HepG2 (cell line): Measurements from ENCODE around the gene FFAR1. TPM values are rescaled to one million over a fixed set of nuclear protein-coding genes. Genes with fewer than 3 reads are reported as not detected.

ENCODE experiments used
- ATAC-seq: fragments of 200-7000 bp; cut with Tn5 transposase; 3 replicates; pipeline ENCODE4 v1.9.1; 2020; ENCODE audit warnings: mild to moderate bottlenecking, moderate library complexity
- BruUV-seq: library from RNA; stranded (reverse); fragments of 400-500 nt; replicated peaks from 2 replicates; lab custom pipeline; 2021; lab: Mats Ljungman, UMichigan
- CTCF ChIA-PET: fragments of 300-600 bp; formaldehyde crosslinking; extraction: SDS; loops from one replicate; lab custom pipeline; 2021; ENCODE audit warnings: low total read pairs, inconsistent platforms, low intra/inter-chr PET ratio; lab: Yijun Ruan, JAX
- POLR2A ChIA-PET: fragments of 350-600 bp; sonication (Branson Sonifier 250); formaldehyde crosslinking; loops from one replicate; lab custom pipeline; 2020; ENCODE audit warnings: antibody characterized with exemption, inconsistent platforms; lab: Yijun Ruan, JAX
- DNase-seq: peaks from one replicate; pipeline ENCODE4 v3.0.0-alpha.2; 2015; ENCODE audit warnings: low spot score
- FAIRE-seq: peaks from 3 replicates; lab custom pipeline; 2011; peaks lifted over from hg19 to GRCh38; lab: Jason Lieb, UNC
- H2AFZ ChIP-seq: one replicate; pipeline ENCODE4 v1.6.1; 2011; ENCODE audit warnings: low read length, inconsistent platforms
- H3K27ac ChIP-seq: fragments of 300-600 bp; 3 replicates; pipeline ENCODE4 v1.8.0; 2011; ENCODE audit warnings: mixed run types, mild to moderate bottlenecking, mixed read lengths, low read length, inconsistent platforms; ENCODE audit not compliant: insufficient read depth; ENCODE audit errors: extremely low read length
- H3K27me3 ChIP-seq, 2 experiments: fragments of 200-600 bp in 1 of 2; 2 replicates in 1 of 2; 3 replicates in 1 of 2; pipeline versions ENCODE4 v1.6.0 to v1.8.0; 2011; ENCODE audit warnings: low read length in 2 of 2, mild to moderate bottlenecking in 2 of 2, moderate library complexity in 2 of 2, inconsistent platforms in 1 of 2; ENCODE audit not compliant: insufficient read depth in 2 of 2, control insufficient read depth in 1 of 2
- H3K36me3 ChIP-seq, 2 experiments: fragments of 200-600 bp in 1 of 2; replicated peaks in 1 of 2; 2 replicates in 1 of 2; 3 replicates in 1 of 2; pipeline versions ENCODE4 v1.5.1 to v1.8.0; 2011; ENCODE audit warnings: low read length in 2 of 2, inconsistent platforms in 1 of 2; ENCODE audit not compliant: insufficient read depth in 2 of 2, control insufficient read depth in 1 of 2
- H3K4me1 ChIP-seq: 2 replicates; pipeline ENCODE4 v1.5.1; 2012; ENCODE audit warnings: low read length, inconsistent platforms; ENCODE audit not compliant: insufficient read depth
- H3K4me2 ChIP-seq: 2 replicates; pipeline ENCODE4 v1.6.0; 2011; ENCODE audit warnings: low read depth, low read length, inconsistent platforms
- H3K4me3 ChIP-seq, 3 experiments: fragments of 200-600 bp in 1 of 3; sonication (generic), shearing (Covaris generic) in 1 of 3; replicated peaks in 1 of 3; 2 replicates each; pipeline ENCODE4 v1.5.1; 2011 to 2016; ENCODE audit warnings: low read length in 3 of 3, inconsistent platforms in 2 of 3, low read depth in 2 of 3, mild to moderate bottlenecking in 2 of 3, control low read depth in 1 of 3, mixed read lengths in 1 of 3; ENCODE audit not compliant: insufficient read depth in 1 of 3
- H3K79me2 ChIP-seq: one replicate; pipeline ENCODE4 v1.6.1; 2011; ENCODE audit warnings: low read length, inconsistent platforms; ENCODE audit not compliant: insufficient read depth
- H3K9ac ChIP-seq: 2 replicates; pipeline ENCODE4 v1.6.0; 2011; ENCODE audit warnings: mild to moderate bottlenecking, low read depth, low read length, inconsistent platforms; ENCODE audit not compliant: insufficient read depth
- H3K9me3 ChIP-seq: 2 replicates; pipeline ENCODE4 v1.5.1; 2012; ENCODE audit warnings: mild to moderate bottlenecking, low read length
- H4K20me1 ChIP-seq: 2 replicates; pipeline ENCODE4 v1.6.0; 2011; ENCODE audit warnings: inconsistent platforms, mild to moderate bottlenecking, low read length, moderate library complexity; ENCODE audit not compliant: insufficient read depth
- ATAD3A ChIP-seq: sonication (generic); formaldehyde crosslinking; IDR thresholded peaks from 2 replicates; pipeline ENCODE4 v1.4.0; 2020; ENCODE audit warnings: missing genetic modification reagents
- ATF7 ChIP-seq, 2 experiments: fragments of 450-650 bp in 1 of 2; sonication (generic) in 1 of 2; formaldehyde crosslinking in 1 of 2; IDR thresholded peaks; 2 replicates each; pipeline versions ENCODE4 v1.4.0 to v1.6.1; 2016 to 2020; ENCODE audit warnings: antibody characterized with exemption in 1 of 2, mild to moderate bottlenecking in 1 of 2, missing genetic modification reagents in 1 of 2
- HNF1B ChIP-seq: sonication (generic); formaldehyde crosslinking; IDR thresholded peaks from 2 replicates; pipeline ENCODE4 v1.5.1; 2020; ENCODE audit warnings: mild to moderate bottlenecking, moderate library complexity, missing genetic modification reagents
- NAIF1 ChIP-seq: sonication (generic); formaldehyde crosslinking; IDR thresholded peaks from 2 replicates; pipeline ENCODE4 v1.5.0; 2020; ENCODE audit warnings: mild to moderate bottlenecking, missing genetic modification reagents, borderline replicate concordance
- NCOA5 ChIP-seq: sonication (generic); formaldehyde crosslinking; IDR thresholded peaks from 2 replicates; pipeline ENCODE4 v1.4.0; 2020; ENCODE audit warnings: missing genetic modification reagents
- NR2C2 ChIP-seq: sonication (generic); formaldehyde crosslinking; IDR thresholded peaks from 2 replicates; pipeline ENCODE4 v1.4.0; 2020; ENCODE audit warnings: missing genetic modification reagents, mild to moderate bottlenecking, moderate library complexity, borderline replicate concordance
- USF2 ChIP-seq, 2 experiments: sonication (generic) in 1 of 2; formaldehyde crosslinking in 1 of 2; IDR thresholded peaks; 2 replicates each; pipeline versions ENCODE4 v1.5.1 to v1.6.1; 2011 to 2020; ENCODE audit warnings: borderline replicate concordance in 1 of 2, low read depth in 1 of 2, low read length in 1 of 2, mild to moderate bottlenecking in 1 of 2, missing genetic modification reagents in 1 of 2, moderate library complexity in 1 of 2
- ZFP41 ChIP-seq: sonication (generic); formaldehyde crosslinking; IDR thresholded peaks from 2 replicates; pipeline ENCODE4 v1.4.0; 2020; ENCODE audit warnings: mild to moderate bottlenecking, missing genetic modification reagents, borderline replicate concordance
- ZFP82 ChIP-seq: sonication (generic); formaldehyde crosslinking; IDR thresholded peaks from 2 replicates; pipeline ENCODE4 v1.5.1; 2020; ENCODE audit warnings: mild to moderate bottlenecking, missing genetic modification reagents, borderline replicate concordance
- ZNF138 ChIP-seq: sonication (generic); formaldehyde crosslinking; IDR thresholded peaks from 2 replicates; pipeline ENCODE4 v1.5.0; 2020; ENCODE audit warnings: mild to moderate bottlenecking, low read depth, missing genetic modification reagents
- ZNF207 ChIP-seq: fragments of 450-650 bp; IDR thresholded peaks from 2 replicates; pipeline ENCODE4 v1.6.1; 2016; ENCODE audit warnings: antibody characterized with exemption, borderline replicate concordance
- ZNF543 ChIP-seq: sonication (generic); formaldehyde crosslinking; IDR thresholded peaks from 2 replicates; pipeline ENCODE4 v1.4.0; 2020; ENCODE audit warnings: mild to moderate bottlenecking, missing genetic modification reagents
- ZNF737 ChIP-seq: sonication (generic); formaldehyde crosslinking; IDR thresholded peaks from 2 replicates; pipeline ENCODE4 v1.5.0; 2020; ENCODE audit warnings: missing genetic modification reagents, mild to moderate bottlenecking, borderline replicate concordance
- ZNF768 ChIP-seq: sonication (generic); formaldehyde crosslinking; IDR thresholded peaks from 2 replicates; pipeline ENCODE4 v1.4.0; 2020; ENCODE audit warnings: missing genetic modification reagents
- ZNF775 ChIP-seq: sonication (generic); formaldehyde crosslinking; IDR thresholded peaks from 2 replicates; pipeline ENCODE4 v1.4.0; 2020; ENCODE audit warnings: missing genetic modification reagents, mild to moderate bottlenecking, moderate library complexity, borderline replicate concordance
- WGBS: methylation state at CpG from one replicate; pipeline ENCODE4 v1.1.6; 2017; ENCODE audit warnings: low lambda C conversion rate; 5-methylcytosine and 5-hydroxymethylcytosine counted together
- in situ Hi-C: cut with HindIII; loops from 2 replicates; pipeline ENCODE4 v1.10.0; 2017; ENCODE audit warnings: low pct_unique_long_range_greater_than_20kb; ENCODE audit not compliant: extremely low pct_ligation_motif_present
- intact Hi-C: fragments of 100-400 bp; cut with micrococcal nuclease; formaldehyde crosslinking; loops from one replicate; pipeline ENCODE4 v1.10.0; 2022; ENCODE audit not compliant: unreplicated experiment
- polyA plus RNA-seq, 8 experiments: library from polyadenylated mRNA; depleted of rRNA in 3 of 8; stranded (reverse) in 7 of 8; unstranded in 1 of 8; fragments of >200 nt; fragmentation: Illumina TruSeq in 4 of 8; extraction: Trizol in 4 of 8; gene quantifications; 2 replicates each; pipeline versions ENCODE4 v1.2.1 to v1.2.3, GENCODE V29; 2011 to 2016; ENCODE audit warnings: low read depth in 4 of 8, missing spikeins in 1 of 8, mixed read lengths in 1 of 8; ENCODE audit not compliant: insufficient read depth in 1 of 8
- total RNA-seq, 5 experiments: library from RNA; depleted of rRNA; stranded (reverse); fragments of >200 nt; fragmentation: Illumina TruSeq; extraction: Trizol; gene quantifications; 2 replicates each; pipeline ENCODE4 v1.2.3, GENCODE V29; 2016; ENCODE audit warnings: low read depth in 1 of 5
- TF ChIP-seq, protein P1 (sequence below): sonication (generic); formaldehyde crosslinking; IDR thresholded peaks from 2 replicates; pipeline ENCODE4 v1.5.1; 2020; ENCODE audit warnings: missing genetic modification reagents, mild to moderate bottlenecking, borderline replicate concordance
- TF ChIP-seq, protein P2 (sequence below): sonication (generic); formaldehyde crosslinking; IDR thresholded peaks from 2 replicates; pipeline ENCODE4 v1.4.0; 2020; ENCODE audit warnings: mild to moderate bottlenecking, missing genetic modification reagents

FFAR1 gene
- total and polyA plus RNA-seq, 2 of the 13 experiments (the other 11 are each of a cell fraction or from before 2014, with no cell fraction given), result not detected

- WGBS, result 61% methylated on average over 14 of the region's 14 CpGs
- FAIRE-seq, result no peak
- ATAC-seq, result no peak
- ChIA-PET POLR2A (no interaction called here), CTCF (no interaction called here)
- Histone ChIP-seq H3K4me1 (peaks cover 42% of the 10 kb centered on the region), H3K9me3 (no peaks in the 10 kb centered on the region), H3K4me3 (no peak overlapping the region), H4K20me1 (no peaks in the 10 kb centered on the region), H3K27ac (no peak overlapping the region), H3K27me3 (0 out of 5 replicates have a peak, but pooled peaks cover 0 to 2% of the 10 kb centered on the region in 2 experiments), H3K4me2 (peak overlapping the region; percentile 78), H3K79me2 (no peaks in the 10 kb centered on the region), H3K9ac (no peak overlapping the region), H2AFZ (no peak overlapping the region), H3K36me3 (no peaks in the 10 kb centered on the region)
- in situ Hi-C loops (no loop called here), intact Hi-C loops (loop anchor here (5.0 kb wide), 1 partner anchor 44 kb away; no protein-coding TSS in a partner anchor)
- no peak for DNase-seq
- no TSS peak for BruUV-seq
- TF ChIP-seq, protein P1, sequence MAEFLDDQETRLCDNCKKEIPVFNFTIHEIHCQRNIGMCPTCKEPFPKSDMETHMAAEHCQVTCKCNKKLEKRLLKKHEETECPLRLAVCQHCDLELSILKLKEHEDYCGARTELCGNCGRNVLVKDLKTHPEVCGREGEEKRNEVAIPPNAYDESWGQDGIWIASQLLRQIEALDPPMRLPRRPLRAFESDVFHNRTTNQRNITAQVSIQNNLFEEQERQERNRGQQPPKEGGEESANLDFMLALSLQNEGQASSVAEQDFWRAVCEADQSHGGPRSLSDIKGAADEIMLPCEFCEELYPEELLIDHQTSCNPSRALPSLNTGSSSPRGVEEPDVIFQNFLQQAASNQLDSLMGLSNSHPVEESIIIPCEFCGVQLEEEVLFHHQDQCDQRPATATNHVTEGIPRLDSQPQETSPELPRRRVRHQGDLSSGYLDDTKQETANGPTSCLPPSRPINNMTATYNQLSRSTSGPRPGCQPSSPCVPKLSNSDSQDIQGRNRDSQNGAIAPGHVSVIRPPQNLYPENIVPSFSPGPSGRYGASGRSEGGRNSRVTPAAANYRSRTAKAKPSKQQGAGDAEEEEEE (CRISPR knock-in tag), result no peak
- TF ChIP-seq NCOA5 (CRISPR knock-in tag) (no peak), ATF7 (IDR thresholded peaks at IDR 0.05) (0 out of 2 replicates have a peak, but pooled peaks have one; percentile 49), ATF7 (CRISPR knock-in tag; IDR thresholded peaks at IDR 0.05) (no peak), ZNF737 (CRISPR knock-in tag) (no peak), NAIF1 (CRISPR knock-in tag) (no peak), NR2C2 (CRISPR knock-in tag) (no peak), ZNF543 (CRISPR knock-in tag) (no peak), ZNF775 (CRISPR knock-in tag) (no peak), ZFP82 (CRISPR knock-in tag) (no peak), USF2 (IDR thresholded peaks at IDR 0.05; ENCODE audit: low read depth, low read length) (no peak), USF2 (CRISPR knock-in tag; IDR thresholded peaks at IDR 0.05; ENCODE audit: borderline replicate concordance) (no peak), ZNF768 (CRISPR knock-in tag) (no peak), ZNF207 (no peak), ZNF138 (CRISPR knock-in tag) (no peak), ATAD3A (no peak), ZFP41 (CRISPR knock-in tag) (no peak), HNF1B (0 out of 2 replicates have a peak, but pooled peaks have one; percentile 5)
- TF ChIP-seq, protein P2, sequence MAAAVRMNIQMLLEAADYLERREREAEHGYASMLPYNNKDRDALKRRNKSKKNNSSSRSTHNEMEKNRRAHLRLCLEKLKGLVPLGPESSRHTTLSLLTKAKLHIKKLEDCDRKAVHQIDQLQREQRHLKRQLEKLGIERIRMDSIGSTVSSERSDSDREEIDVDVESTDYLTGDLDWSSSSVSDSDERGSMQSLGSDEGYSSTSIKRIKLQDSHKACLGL, result no peak
These were observed 48.7 kb downstream of the FFAR1 start for GRCh38 chr19:35396240-35396885.
